GM04504 (cell line): Measurements from ENCODE around the gene DKK3.

Source experiments
- DNase-seq: peaks from one replicate; pipeline ENCODE4 v3.0.0-alpha.2; 2012; ENCODE audit warnings: low read depth

The DKK3 gene

DNA sequence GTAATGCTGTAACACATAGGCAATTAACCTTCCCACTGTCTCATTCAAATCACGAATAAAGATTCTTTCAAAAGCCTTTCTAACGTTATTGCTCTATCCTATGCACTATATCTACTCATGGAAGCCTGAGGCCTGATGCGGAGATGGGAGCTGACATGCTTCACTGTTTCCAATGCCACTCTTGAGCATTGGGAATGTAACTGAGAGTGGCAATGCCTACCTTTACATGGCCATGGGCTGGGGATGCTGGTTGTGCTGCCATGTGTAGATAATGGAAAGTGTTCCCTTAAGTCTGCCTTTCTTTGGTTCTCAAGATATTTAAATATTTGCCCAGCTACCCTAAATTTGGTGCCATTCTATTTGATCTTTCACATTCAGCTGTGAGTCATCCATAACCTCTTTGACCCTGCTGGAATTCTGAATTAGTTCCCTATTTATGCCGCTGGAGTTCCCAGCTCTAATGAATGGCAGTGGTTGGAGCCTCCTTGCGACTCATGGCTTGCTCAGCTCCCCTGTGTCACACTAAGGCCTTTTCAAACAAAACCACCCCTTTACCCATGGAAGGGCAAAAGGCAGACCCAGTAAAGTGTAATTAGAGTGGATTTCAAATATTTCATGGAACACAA lies 21.4 kb upstream of the DKK3 start:
- DNase-seq: no peak

DNA sequence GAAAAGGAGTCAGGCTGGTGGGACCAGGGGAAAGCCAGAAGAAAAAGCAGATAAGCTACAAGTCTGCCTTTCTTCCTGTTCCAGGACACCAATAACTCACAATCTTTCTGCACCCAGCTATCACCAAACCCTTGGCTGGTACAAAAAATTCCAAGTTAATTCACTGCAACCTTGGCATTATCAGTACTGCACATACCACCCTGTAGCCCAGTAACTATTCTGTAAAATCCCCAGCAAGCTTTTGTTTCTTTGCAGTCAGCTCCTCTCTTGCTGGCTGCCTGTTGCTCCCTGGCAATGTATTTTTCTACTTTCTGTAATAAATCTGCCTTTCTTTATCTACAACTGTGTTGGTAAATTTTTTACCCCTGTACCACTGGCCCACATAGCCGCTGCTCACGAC lies 20.7 kb upstream of the DKK3 start:
- DNase-seq: no peak

DNA sequence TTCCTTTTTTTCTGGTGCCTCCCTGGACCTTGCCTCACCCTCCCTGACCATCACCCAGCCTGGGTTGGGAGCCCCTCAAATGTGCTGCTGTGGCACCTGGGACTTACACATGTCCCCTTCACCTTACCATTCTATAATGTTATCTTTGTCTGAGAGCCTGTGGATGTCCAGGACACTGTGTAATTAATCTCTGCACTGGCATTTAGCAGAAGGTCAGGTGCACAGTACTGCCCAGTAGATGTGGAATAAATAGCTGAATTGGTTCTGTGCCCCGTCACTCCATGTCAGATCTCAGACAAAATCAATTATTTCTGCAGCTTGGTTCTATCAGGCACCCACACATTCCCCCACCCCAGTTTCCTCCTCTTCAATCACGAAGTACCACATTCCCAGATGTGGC lies 19.9 kb upstream of the DKK3 start:
- no peak for DNase-seq

DNA sequence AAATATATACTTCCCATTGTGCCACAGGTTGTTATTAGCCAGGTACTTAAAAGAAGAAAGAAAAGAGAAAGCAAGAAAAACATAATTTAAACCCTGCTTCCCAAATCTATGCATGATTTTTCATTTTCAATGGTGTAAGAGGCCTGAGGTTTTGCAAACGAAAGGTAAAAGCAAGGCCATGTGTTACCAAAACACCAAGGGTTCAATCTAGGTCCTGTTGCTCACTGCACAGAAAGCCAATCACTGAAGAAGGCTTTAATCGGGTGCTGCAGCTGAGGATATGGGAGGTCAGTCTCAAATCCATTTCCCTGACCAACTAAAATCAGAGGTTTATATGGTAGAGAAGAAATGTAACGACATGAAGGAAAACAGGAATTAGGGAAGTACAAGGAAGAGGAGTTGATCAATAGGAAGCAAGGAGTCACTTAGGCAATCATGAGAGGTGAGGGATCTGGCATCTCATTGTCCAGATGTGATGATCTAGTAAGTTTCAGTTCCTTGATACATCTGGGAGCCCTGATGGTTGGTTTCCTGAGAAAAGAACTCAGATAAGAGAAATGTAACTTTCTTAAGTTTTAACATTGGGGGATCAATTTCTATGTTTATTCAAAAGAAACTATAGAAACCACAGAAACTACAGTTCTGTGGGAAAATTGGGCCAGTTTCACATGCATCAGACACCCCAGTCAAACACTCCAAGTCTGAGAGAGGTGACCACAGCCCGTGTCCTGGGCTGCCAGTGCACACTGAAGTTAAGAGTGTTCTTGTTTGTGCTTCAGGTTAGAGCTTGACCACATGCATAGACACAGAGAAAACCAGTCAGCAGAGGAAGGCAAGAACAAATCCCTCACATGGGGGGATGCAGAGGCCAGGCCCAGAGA lies 18.1 kb upstream of the DKK3 start:
- DNase-seq: no peak

DNA sequence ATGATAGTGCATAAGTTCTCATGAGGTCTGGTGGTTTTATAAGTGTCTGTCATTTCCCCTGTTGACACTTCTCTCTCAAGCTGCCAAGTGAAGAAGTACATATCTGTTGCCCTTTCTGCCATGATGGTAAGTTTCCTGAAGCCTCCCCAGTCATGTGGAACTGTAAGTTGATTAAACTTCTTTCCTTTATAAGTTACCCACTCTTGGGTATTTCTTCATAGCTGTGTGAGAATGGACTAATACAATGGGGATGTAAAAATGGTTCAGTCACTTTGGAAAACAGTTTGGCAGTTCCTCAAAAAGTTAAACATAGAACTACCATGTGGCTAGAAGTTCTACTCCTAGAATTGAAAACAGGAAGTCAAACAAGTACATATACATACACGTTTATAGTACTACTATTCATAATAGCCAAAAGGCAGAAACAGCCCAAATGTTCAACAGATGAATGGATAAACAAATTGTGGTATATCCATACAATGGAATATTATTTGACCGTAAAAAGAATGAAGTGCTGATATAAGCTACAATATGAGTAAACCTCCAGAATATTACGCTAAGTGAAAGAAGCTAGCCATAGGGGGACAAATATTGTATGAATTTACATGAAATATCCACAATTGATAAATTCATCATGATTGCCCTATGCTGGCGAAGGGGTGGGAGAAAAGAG lies 16.0 kb upstream of the DKK3 start:
- DNase-seq: no peak

DNA sequence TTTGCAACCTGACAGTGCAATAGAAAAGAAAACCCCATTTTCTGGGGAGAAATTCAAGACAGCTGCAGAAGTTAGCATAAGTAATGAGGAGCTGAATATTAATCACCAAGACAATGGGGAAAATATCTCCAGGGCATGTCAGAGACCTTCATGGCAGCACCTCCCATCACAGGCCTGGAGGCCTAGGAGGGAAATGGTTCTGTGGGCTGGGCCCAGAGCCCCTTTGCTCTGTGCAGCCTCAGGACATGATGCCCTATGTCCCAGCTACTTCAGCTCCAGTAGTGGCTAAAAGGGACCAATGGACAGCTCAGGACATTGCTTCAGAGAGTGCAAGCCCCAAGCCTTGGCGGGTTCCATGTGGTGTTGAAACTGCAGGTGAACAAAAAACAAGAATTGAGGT lies 14.6 kb upstream of the DKK3 start:
- DNase-seq: no peak

DNA sequence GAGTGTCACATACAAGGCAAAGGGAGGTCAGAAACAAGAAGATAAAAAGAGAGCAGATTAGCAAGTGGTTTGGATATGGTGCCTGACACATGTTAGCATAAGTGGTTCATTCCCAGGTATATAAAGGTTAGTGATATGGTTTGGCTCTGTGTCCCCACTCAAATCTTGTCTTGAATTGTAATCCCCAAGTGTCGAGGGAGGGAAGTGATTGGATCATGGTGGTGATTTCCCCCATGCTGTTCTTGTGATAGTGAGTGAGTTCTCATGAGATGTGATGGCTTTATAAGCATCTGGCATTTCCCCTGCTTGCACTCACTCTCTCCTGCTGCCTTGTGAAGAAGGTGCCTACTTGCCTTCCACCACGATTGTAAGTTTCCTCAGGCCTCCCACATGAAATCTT lies 12.1 kb upstream of the DKK3 start:
- DNase-seq: no peak

DNA sequence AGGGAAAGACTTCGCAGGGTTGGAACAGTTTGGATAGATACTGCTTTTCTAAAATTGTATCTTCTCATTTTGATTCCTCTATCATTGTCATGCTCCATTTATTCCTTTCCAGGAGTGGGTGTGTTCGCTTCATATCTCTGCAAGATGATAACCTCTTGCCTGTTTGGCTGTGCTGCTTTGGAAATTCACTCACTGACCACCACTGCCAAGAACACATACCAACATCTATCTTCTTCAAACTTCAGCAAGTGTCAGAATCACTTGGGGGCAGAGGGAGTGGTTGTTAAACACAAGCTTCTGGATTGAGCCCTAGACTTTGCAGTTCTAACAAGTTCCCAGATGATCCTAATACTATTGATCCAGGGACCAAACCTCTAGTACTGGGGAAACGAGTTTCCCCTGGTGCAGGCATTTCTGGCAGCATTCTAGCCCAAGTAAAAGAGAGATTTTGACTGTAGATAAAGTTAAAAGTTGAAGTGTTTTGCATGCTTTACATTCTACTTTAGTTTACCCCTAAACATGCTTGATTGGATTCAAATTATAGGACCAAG lies 11.5 kb upstream of the DKK3 start:
- no peak for DNase-seq

DNA sequence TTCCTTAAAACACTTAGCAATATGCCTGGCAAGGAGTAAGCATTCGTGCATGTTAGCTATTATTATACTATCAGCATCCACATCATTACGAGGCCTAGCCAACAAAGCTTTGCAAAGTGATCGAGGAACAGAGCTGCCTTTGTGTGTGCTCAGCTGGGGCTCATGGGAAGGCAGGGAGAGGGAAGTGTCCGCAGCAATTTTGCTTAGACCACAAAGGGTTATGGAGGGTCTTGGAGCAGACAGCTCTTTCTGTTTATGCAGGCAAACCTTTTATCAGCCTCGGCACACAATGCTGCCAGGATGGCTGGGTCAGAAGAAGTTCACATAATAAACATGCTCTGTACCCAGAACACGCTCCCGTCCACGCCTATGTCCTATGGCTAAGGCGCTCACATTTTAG lies 10.9 kb upstream of the DKK3 start:
- no peak for DNase-seq

DNA sequence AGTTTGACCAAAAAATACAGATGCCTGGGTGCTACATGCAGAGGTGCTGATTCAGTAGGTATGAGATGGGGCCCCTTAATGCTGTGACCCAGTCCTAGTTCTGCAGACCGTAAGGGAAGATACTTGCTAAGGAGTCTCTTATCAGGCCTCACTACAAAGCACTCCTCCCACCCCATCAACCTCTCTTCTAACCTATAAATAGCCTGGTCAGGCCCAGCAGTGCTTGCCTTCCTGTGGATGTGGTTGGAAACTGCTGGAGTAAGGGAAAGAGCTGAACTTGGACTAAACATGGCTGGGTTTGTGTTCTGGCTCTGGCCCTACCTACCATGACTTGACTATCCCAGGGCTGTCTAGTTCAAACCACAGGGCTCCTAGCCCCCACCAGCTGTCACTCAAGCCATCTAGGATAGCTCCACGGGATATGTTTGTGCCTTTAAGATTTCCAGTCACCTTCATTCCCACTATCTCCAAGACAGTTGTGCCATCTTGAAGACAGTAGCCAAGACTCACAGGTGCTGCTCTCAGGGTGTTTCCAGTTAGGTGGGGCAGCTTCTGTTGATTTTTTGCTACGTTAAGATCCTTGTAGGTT lies 9.5 kb upstream of the DKK3 start:
- no peak for DNase-seq

DNA sequence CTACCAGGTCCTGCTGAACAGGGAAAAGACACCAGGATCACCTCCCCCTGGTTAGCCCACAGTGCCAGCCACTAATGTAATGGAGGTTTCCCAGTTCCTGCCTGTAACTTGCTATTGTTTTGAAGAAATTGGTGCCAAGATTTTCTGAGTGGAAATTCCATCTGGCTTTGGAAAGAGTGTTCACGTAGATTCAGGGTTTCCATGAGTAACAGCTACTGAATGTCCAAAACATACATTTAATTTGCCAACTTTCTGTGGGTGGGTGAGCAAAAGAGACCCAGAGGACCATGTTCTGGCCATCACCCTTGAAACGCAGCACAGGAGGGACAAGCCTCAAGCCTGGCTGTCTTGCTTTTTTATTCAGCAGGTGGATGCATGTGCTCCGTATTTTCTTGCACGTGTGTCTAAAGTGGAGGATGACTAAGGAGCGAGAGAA lies 8.8 kb upstream of the DKK3 start:
- no peak for DNase-seq

DNA sequence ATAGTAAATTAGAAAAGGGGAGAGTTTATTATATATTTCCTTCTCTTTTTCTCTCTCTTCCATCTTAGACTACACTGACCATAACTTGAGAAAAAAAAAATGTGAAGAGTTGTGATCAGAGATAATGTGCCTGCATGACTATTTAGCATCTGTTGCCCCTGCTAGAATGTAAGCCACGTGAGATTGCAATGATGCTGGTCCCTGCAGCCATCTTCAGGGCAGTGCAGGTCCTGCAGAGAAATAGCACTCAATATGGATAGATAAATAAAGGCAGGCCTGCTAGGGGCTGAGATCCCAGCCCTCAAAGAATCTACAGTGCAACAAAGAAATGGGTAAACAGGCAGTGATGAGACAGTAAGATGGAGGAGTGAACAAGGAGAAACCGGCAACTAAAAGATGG lies 7.8 kb upstream of the DKK3 start:
- no peak for DNase-seq

DNA sequence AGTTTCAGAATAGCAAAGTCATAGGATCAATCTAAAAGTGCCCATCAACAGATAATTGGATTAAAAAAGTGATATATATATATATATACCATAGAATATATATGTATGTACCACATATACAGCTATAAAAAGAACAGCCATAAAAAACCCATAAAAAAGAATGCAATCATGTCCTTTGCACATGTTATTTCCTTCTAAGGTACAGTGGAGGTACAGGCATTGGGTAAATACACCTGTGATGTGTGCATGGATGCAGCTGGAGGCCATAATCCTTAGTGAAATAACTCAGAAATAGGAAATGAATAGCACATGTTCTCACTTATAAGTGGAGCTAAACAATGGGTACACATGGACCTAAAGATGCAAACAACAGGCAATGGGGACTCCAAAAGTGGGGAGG lies 7.1 kb upstream of the DKK3 start:
- DNase-seq: no peak

DNA sequence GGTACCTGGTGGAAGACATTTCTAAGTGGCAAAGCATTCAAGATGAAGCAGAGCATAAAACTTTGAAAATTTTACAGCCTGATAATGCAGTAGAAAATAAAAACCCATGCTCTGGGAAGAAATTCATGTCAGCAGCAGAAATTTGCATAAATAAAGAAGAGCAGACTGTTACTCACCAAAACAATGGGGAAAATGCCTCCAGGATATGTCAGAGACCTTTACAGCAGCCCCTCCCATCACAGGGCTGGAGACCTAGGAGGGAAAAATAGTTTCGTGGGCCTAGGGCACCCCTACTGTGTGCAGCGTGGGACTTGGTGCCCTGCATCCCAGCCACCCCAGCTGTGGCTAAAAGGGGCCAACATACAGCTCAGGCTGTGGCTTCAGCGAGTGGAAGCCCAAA lies 5.4 kb upstream of the DKK3 start:
- no peak for DNase-seq

DNA sequence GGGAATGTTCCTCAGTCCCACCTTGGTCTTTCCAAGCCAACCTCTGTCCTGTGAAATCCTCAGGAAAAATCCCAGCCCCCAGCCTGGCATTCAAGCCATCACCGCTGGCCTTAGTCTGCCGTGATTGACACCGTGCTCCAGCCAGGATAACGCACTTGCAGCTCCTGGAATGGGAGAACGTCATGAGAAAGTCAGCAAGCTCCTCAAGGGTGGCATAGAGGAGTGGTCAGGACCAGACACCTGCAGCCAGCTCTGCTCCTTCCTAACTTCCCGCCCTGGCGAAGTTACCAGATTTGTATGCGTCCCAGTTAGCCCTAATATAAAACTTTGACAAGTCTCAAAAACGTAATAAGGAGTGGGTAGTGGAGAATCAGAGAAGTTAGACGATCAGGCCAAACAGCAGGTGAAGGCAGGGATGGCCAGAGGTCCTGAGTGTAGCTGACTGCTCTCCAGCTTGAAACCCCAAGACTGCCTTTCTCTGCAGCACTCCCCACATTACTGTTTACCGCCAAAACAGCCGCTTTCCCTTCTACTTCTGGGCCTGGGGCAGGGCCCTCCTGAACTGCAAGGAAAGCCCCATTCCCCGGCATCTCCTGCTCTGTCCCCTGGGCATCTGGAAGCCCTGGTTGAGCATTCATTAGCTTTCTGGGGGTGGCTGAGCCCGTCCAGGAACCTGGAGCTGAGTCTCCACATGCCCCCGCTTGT lies 1.3 kb upstream of the DKK3 start:
- no peak for DNase-seq

DNA sequence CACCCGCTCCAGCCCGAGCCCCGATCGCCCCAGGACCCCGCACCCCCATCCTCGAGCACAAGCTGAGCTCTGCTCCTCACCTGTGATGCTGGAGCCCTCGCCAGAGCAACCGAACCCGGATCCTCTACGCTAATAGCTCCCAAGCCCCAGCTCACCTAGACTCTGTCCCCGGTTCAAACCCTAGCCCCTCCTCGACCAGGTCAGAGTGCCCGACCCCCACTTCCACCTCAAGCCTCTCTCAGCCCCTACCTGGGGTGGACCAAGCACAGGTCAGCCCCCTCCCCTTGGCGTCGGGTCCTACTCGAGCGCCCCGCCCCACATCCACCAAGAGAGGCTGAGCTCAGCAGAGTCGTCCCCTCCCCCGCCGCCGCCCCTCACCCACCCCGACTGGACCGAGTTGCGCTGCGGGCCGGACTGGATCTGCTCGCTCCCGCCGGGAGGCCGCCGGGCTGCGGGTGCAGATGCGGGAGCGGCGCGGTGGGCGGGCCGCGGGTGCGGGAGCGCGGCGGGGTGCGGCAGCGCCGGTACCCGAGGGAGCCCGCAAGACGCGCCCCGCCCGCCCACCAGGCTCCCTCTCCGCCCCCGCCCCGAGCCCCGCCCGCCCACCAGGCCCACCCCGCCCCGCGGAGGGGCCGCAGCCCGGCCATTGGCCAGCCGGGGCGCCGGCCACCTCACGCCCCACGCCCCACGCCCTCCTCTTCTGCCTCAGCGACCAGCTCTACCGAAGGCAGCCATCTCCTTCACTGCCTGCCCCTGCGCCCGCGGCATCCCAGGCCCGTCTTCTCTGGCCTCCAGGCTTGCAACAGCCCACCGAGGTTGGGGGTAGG lies 577 bp upstream of the DKK3 start:
- DNase-seq: no peak

DNA sequence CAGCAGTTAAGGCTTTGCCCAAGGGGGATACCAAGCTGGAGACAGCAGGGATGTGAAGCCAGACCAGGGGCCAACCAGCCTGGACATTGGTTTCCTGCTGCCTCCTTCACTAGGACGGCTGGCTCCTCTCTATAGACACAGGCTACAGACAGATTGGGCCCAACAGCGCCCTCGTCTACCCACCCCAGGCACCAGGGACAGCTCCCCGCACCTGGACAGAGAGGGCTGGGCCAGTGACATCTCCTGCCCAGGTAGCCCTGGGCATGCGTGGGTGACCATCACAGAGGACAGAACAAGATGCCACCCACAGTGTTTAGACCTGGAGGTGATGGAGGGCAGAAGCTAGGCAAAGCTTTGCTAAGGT lies 1.2 kb downstream of the DKK3 start:
- no peak for DNase-seq

DNA sequence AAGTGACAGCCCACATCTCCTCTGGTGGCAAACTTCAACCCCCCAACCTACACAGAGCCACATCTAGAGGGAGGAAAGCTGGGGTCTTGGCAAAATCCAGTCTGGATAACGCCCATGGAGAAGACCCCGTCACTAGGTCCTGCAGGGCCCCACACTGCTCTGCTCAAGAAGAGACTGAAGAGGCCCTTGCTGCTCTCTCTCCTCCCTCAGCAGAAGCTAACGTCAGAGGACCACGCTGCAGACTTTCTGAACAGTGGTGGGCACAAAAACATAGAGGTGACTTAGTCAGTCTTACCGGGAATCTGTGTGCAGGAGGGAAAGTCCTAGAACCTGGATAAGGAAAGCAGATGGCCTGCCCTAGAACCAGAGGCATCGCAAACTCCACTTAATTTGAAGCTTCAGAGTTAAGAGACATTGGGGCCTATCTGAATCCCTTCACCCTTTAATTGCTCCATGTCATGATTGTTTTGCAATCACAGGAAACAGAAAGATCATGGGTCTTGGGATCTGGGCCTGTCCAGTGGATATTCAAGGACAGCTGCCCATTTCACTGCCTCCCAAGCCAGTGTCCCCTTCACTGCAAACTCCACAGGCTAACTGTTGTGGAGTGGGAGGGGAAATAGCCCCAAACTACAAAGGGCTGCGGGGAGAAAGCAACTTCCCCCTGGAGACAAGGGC lies 1.7 kb downstream of the DKK3 start:
- no peak for DNase-seq

DNA sequence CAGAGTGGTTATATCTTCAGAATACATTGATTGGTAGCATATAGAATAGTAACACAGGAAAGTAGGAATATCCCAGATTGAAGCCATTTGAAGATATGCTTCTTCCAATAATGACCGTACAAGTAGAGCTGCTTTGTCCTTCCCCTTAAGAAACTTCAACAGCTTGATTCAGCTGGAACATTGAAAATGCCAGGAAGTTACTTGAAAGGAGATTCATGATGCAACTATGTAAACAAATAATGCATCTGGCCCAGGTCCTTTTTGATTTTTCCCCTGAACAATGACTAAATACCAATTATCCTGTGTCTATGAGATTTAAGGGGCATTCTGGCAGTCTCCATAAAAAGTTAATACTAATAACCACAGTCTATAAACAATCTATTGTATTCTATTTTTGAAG lies 3.0 kb downstream of the DKK3 start:
- DNase-seq: peak; percentile 64

DNA sequence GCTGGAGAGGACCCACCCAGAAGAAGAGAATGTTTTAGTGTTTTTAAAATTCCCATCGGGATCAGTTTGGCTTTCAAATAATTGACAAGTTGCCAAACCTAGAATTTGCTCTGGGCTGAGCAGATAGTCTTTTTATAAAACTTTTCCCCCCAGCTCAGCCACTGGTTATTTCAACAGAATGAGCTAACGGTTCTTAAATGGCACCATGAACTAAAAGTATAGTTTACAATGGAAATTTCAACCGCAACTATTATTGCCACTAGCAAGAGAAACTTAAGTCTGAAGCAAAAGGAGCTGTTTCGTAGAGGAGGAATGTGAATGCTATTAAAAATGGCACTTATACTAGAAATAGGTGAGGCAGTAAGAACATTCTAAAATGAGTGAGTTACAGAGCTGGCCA lies 3.4 kb downstream of the DKK3 start:
- DNase-seq: no peak

DNA sequence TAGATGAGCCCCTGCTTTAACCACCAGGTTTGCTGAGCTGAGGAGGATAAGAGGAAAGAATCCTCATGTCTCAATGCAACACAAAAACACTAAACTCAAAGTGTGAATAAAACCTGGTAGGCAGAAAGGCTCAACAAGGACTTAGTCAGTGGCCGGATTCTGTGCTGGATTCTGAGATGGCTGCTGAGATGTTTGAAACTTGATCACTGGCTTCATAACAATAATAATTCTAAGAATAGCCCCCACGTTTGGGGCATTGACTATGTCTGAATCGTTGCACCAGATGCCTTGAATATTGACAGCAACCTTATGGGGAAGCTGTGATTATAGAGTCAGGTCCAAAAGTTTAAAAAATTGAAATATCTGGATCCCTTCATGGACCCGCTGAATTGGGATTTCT lies 4.6 kb downstream of the DKK3 start:
- DNase-seq: no peak
